WERI-Rb-1 (cell line): ENCODE measurements around the gene SLC10A1.

Source experiments
- DNase-seq: peaks from one replicate; pipeline ENCODE4 v3.0.0-alpha.2; 2020
- H3K27ac ChIP-seq: fragments of 250-450 bp; sonication (Bioruptor Pico); 2 replicates; pipeline ENCODE4 v1.5.1; 2020; ENCODE audit warnings: mild to moderate bottlenecking, moderate library complexity
- H3K27me3 ChIP-seq: fragments of 250-450 bp; sonication (Bioruptor Pico); 2 replicates; pipeline ENCODE4 v1.5.1; 2021; ENCODE audit warnings: mild to moderate bottlenecking, low read depth, moderate library complexity; ENCODE audit not compliant: insufficient read depth, severe bottlenecking
- H3K36me3 ChIP-seq: fragments of 250-450 bp; sonication (Bioruptor Pico); 2 replicates; pipeline ENCODE4 v1.5.1; 2020; ENCODE audit warnings: mild to moderate bottlenecking, moderate library complexity
- H3K4me3 ChIP-seq: 2 replicates; pipeline ENCODE4 v1.5.1; 2011; ENCODE audit warnings: low read depth, mild to moderate bottlenecking, control low read depth, low read length
- H3K9me3 ChIP-seq: fragments of 250-450 bp; sonication (Bioruptor Pico); 2 replicates; pipeline ENCODE4 v1.5.1; 2021; ENCODE audit warnings: mild to moderate bottlenecking, moderate library complexity; ENCODE audit not compliant: severe bottlenecking
- CTCF ChIP-seq: IDR thresholded peaks from 2 replicates; pipeline ENCODE4 v1.5.1; 2011; ENCODE audit warnings: low read depth, mild to moderate bottlenecking, control low read depth, inconsistent platforms, low read length

SLC10A1 gene

GRCh38 chr14:69755784-69756183 lies 41.3 kb downstream of the SLC10A1 start:
- no peak overlapping the region for H3K4me3 ChIP-seq
- H3K27me3 ChIP-seq = no peaks in the 10 kb centered on the region
- H3K36me3 ChIP-seq = no peaks in the 10 kb centered on the region
- no peak for DNase-seq
- H3K9me3 ChIP-seq = no peaks in the 10 kb centered on the region
- TF ChIP-seq CTCF = no peak
- no peak overlapping the region for H3K27ac ChIP-seq

GRCh38 chr14:69755296-69755695 lies 41.7 kb downstream of the SLC10A1 start:
- no peak for DNase-seq

GRCh38 chr14:69754487-69754886 lies 42.6 kb downstream of the SLC10A1 start:
- H3K27ac ChIP-seq = no peak overlapping the region
- no peak overlapping the region for H3K4me3 ChIP-seq
- no peak for DNase-seq
- no peaks in the 10 kb centered on the region for H3K9me3 ChIP-seq
- no peaks in the 10 kb centered on the region for H3K27me3 ChIP-seq
- no peaks in the 10 kb centered on the region for H3K36me3 ChIP-seq
- TF ChIP-seq CTCF = no peak

More at GRCh38 chr14:69755296-69755695, 41.7 kb downstream of the SLC10A1 start:
- no peak overlapping the region for H3K4me3 ChIP-seq
- H3K9me3 ChIP-seq = no peaks in the 10 kb centered on the region
- no peaks in the 10 kb centered on the region for H3K36me3 ChIP-seq
- H3K27me3 ChIP-seq = no peaks in the 10 kb centered on the region
- H3K27ac ChIP-seq = no peak overlapping the region
- TF ChIP-seq CTCF = no peak

GRCh38 chr14:69753860-69754259 lies 43.2 kb downstream of the SLC10A1 start:
- Histone ChIP-seq H3K27me3 (no peaks in the 10 kb centered on the region), H3K9me3 (no peaks in the 10 kb centered on the region), H3K27ac (no peak overlapping the region), H3K36me3 (no peaks in the 10 kb centered on the region), H3K4me3 (no peak overlapping the region)
- TF ChIP-seq CTCF = no peak
- no peak for DNase-seq

- no peaks in the 10 kb centered on the region for H3K36me3 ChIP-seq
- H3K4me3 ChIP-seq = no peak overlapping the region
- TF ChIP-seq CTCF = no peak
- H3K27me3 ChIP-seq = no peaks in the 10 kb centered on the region
- no peaks in the 10 kb centered on the region for H3K9me3 ChIP-seq
- H3K27ac ChIP-seq = no peak overlapping the region
- DNase-seq = no peak
Measured at GRCh38 chr14:69752773-69753172, 44.3 kb downstream of the SLC10A1 start.

- no peak for DNase-seq
- no peaks in the 10 kb centered on the region for H3K36me3 ChIP-seq
- H3K27me3 ChIP-seq = no peaks in the 10 kb centered on the region
- no peak for TF ChIP-seq CTCF
- no peak overlapping the region for H3K4me3 ChIP-seq
- H3K9me3 ChIP-seq = no peaks in the 10 kb centered on the region
- H3K27ac ChIP-seq = no peak overlapping the region
Measured at GRCh38 chr14:69750495-69750894, 46.5 kb downstream of the SLC10A1 start.
